Transverse colon (tissue), 4 donors: ENCODE results near the gene BIVM.

Experiments
- EP300 ChIP-seq: sonication (generic); formaldehyde crosslinking; IDR thresholded peaks from one replicate; pipeline ENCODE4 v1.6.1; 2017; ENCODE audit warnings: antibody characterized with exemption, low read depth
- POLR2A ChIP-seq: fragments of 450-650 bp; IDR thresholded peaks from one replicate; pipeline ENCODE4 v1.6.1; 2016; ENCODE audit warnings: antibody characterized with exemption, mild to moderate bottlenecking, moderate library complexity
- POLR2AphosphoS5 ChIP-seq, 3 donors: sonication (generic); formaldehyde crosslinking; IDR thresholded peaks; one replicate each; pipeline ENCODE4 v1.6.1; 2016; ENCODE audit warnings: antibody characterized with exemption in 3 of 3
- TF ChIP-seq, protein P1 (sequence below), 5 experiments: fragments of 200-600 bp in 3 of 5; fragments of 450-650 bp in 2 of 5; sonication (generic) in 3 of 5; IDR thresholded peaks; 1 replicate in 2 of 5; 2 replicates in 3 of 5; pipeline ENCODE4 v1.5.1; 2016 to 2017; ENCODE audit warnings: antibody characterized with exemption in 5 of 5, inconsistent platforms in 3 of 5, mild to moderate bottlenecking in 2 of 5, moderate library complexity in 1 of 5

DNA sequence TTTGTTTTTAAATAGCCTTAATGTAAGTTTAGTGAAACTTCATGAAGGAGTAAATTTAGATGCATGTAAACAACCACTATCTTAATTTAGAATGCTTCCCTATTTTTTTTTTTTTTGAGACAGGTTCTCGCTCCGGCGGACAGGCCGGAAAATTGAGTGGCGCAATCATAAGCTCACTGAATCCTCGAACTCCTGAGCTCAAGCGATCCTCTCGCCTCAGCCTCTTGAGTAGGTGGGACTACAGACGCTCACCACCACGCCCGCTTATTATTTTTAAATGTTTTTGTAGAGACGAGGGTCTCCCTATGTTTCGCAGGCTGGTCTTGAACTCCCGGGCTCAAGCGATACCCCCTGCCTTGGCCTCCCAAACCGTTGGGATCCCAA is 26.9 kb upstream of the BIVM start:
- TF ChIP-seq EP300 (no peak), POLR2A (no peak), POLR2AphosphoS5 (IDR thresholded peaks at IDR 0.05) (no peak)
- TF ChIP-seq, protein P1, sequence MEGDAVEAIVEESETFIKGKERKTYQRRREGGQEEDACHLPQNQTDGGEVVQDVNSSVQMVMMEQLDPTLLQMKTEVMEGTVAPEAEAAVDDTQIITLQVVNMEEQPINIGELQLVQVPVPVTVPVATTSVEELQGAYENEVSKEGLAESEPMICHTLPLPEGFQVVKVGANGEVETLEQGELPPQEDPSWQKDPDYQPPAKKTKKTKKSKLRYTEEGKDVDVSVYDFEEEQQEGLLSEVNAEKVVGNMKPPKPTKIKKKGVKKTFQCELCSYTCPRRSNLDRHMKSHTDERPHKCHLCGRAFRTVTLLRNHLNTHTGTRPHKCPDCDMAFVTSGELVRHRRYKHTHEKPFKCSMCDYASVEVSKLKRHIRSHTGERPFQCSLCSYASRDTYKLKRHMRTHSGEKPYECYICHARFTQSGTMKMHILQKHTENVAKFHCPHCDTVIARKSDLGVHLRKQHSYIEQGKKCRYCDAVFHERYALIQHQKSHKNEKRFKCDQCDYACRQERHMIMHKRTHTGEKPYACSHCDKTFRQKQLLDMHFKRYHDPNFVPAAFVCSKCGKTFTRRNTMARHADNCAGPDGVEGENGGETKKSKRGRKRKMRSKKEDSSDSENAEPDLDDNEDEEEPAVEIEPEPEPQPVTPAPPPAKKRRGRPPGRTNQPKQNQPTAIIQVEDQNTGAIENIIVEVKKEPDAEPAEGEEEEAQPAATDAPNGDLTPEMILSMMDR (IDR thresholded peaks at IDR 0.05) = no peak
